DND-41 (cell line): ENCODE results near the gene ACBD5.

ENCODE experiments used
- ATAC-seq: fragments of 200-7000 bp; cut with Tn5 transposase; 3 replicates; pipeline ENCODE4 v1.9.1; 2021; ENCODE audit warnings: low read depth; ENCODE audit not compliant: insufficient read depth
- DNase-seq: peaks from one replicate; pipeline ENCODE4 v3.0.0-alpha.2; 2020
- H2AFZ ChIP-seq: 2 replicates; pipeline ENCODE4 v1.6.0; 2012; ENCODE audit warnings: low read depth, low read length
- H3K27ac ChIP-seq: 2 replicates; pipeline ENCODE4 v1.5.1; 2012; ENCODE audit warnings: low read length, inconsistent platforms
- H3K27me3 ChIP-seq: fragments of 200-600 bp; sonication (generic); 2 replicates; pipeline ENCODE4 v1.6.0; 2012; ENCODE audit warnings: low read length, mild to moderate bottlenecking, inconsistent platforms; ENCODE audit not compliant: insufficient read depth, poor library complexity
- H3K36me3 ChIP-seq: 2 replicates; pipeline ENCODE4 v1.5.1; 2012; ENCODE audit warnings: low read length, inconsistent platforms; ENCODE audit not compliant: insufficient read depth
- H3K4me1 ChIP-seq: 2 replicates; pipeline ENCODE4 v1.5.1; 2012; ENCODE audit warnings: mild to moderate bottlenecking, low read length; ENCODE audit not compliant: insufficient read depth
- H3K4me2 ChIP-seq: 2 replicates; pipeline ENCODE4 v1.6.0; 2012; ENCODE audit warnings: mild to moderate bottlenecking, moderate library complexity, low read length, inconsistent platforms; ENCODE audit not compliant: insufficient read depth
- H3K4me3 ChIP-seq, 2 experiments: fragments of 200-600 bp in 1 of 2; shearing (Covaris generic) in 1 of 2; 2 replicates each; pipeline ENCODE4 v1.5.1; 2012 to 2016; ENCODE audit warnings: inconsistent platforms in 2 of 2, low read length in 2 of 2, mild to moderate bottlenecking in 2 of 2, low read depth in 1 of 2, moderate library complexity in 1 of 2
- H3K79me2 ChIP-seq: 2 replicates; pipeline ENCODE4 v1.6.0; 2012; ENCODE audit warnings: low read length, inconsistent platforms; ENCODE audit not compliant: insufficient read depth
- H3K9ac ChIP-seq: 2 replicates; pipeline ENCODE4 v1.6.0; 2012; ENCODE audit warnings: low read depth, mild to moderate bottlenecking, inconsistent platforms, low read length, moderate library complexity
- H3K9me3 ChIP-seq: 2 replicates; pipeline ENCODE4 v1.5.1; 2012; ENCODE audit warnings: low read length, moderate library complexity, mild to moderate bottlenecking, inconsistent platforms; ENCODE audit not compliant: insufficient read depth, severe bottlenecking
- H4K20me1 ChIP-seq: 2 replicates; pipeline ENCODE4 v1.6.0; 2012; ENCODE audit warnings: low read length; ENCODE audit not compliant: insufficient read depth
- EZH2 ChIP-seq: IDR thresholded peaks from 3 replicates; pipeline ENCODE4 v1.6.1; 2012; ENCODE audit warnings: borderline replicate concordance, low read depth, mild to moderate bottlenecking, moderate library complexity, low read length, inconsistent platforms; ENCODE audit not compliant: severe bottlenecking
- TF ChIP-seq, protein P1 (sequence below): IDR thresholded peaks from 2 replicates; pipeline ENCODE4 v1.5.1; 2012; ENCODE audit warnings: borderline replicate concordance, low read length, moderate library complexity, mild to moderate bottlenecking; ENCODE audit not compliant: poor library complexity, severe bottlenecking; ENCODE audit errors: extremely low read depth

Gene ACBD5

DNA sequence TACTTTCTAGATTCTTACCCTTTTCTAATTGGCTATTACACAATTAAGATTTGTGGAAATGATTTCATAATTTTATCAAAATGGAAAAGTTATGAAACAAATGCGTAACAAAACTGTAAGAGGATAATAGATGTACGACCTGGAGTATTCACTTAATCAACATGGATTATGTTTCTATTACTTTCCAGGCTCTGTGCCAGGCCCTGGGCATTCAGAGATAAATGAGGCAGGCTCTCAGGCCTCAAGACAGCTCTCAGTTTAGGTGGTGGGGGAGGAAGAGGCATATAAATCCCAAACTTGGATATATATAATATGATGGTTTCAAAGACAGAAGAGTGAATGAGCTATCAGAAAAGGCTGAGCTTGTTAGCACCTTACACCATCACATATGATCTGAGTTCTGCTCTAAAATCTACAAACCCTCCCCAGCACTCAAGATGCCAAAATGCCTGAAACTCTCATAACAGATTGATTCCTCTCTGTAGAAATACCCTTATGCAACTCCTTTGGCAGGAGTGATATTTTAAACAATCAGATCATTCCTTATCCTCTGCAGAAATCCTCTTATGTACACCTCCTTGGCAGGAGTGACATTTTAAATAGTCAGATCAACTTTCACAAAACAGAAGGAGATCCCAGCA, 42.5 kb downstream of the ACBD5 start:
- H3K9me3 ChIP-seq: no peaks in the 10 kb centered on the region
- H3K36me3 ChIP-seq: peaks cover 46% of the 10 kb centered on the region
- no peak overlapping the region for H3K4me2 ChIP-seq
- H3K79me2 ChIP-seq: no peaks in the 10 kb centered on the region
- TF ChIP-seq EZH2: no peak
- TF ChIP-seq, protein P1, sequence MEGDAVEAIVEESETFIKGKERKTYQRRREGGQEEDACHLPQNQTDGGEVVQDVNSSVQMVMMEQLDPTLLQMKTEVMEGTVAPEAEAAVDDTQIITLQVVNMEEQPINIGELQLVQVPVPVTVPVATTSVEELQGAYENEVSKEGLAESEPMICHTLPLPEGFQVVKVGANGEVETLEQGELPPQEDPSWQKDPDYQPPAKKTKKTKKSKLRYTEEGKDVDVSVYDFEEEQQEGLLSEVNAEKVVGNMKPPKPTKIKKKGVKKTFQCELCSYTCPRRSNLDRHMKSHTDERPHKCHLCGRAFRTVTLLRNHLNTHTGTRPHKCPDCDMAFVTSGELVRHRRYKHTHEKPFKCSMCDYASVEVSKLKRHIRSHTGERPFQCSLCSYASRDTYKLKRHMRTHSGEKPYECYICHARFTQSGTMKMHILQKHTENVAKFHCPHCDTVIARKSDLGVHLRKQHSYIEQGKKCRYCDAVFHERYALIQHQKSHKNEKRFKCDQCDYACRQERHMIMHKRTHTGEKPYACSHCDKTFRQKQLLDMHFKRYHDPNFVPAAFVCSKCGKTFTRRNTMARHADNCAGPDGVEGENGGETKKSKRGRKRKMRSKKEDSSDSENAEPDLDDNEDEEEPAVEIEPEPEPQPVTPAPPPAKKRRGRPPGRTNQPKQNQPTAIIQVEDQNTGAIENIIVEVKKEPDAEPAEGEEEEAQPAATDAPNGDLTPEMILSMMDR: no peak
- no peaks in the 10 kb centered on the region for H3K27me3 ChIP-seq
- H3K9ac ChIP-seq: no peak overlapping the region
- H3K27ac ChIP-seq: no peak overlapping the region
- H4K20me1 ChIP-seq: no peaks in the 10 kb centered on the region
- no peak overlapping the region for H3K4me3 ChIP-seq
- H3K4me1 ChIP-seq: no peaks in the 10 kb centered on the region
- ATAC-seq (no peak), DNase-seq (no peak)
- no peak overlapping the region for H2AFZ ChIP-seq

DNA sequence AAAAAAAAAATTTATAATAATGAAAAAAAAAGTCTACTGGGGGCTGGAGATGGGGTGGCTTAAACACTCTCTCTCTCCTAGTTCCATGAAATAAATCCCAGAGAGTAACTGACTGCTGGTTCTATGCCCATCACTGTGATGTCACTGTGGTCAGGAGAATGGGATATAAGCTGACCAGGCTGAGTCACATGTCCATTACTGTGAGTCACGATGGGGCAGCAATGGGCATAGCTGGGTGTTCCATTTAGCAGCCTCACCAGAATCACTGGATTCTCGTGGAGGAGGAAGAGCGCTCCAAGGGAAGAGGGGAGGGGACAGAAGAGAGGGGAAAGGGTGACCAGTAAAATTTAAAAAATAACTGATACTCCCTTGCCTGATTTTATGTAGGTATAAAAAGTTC, 48.3 kb downstream of the ACBD5 start:
- H3K79me2 ChIP-seq: no peaks in the 10 kb centered on the region
- no peak for ATAC-seq
- H4K20me1 ChIP-seq: no peaks in the 10 kb centered on the region
- no peak for DNase-seq
- no peak overlapping the region for H3K4me2 ChIP-seq
- H3K4me3 ChIP-seq: no peak overlapping the region
- H3K36me3 ChIP-seq: peaks cover 8% of the 10 kb centered on the region
- H3K9me3 ChIP-seq: no peaks in the 10 kb centered on the region
- H3K27me3 ChIP-seq: no peaks in the 10 kb centered on the region
- TF ChIP-seq, protein P1: no peak
- TF ChIP-seq EZH2: no peak
- no peaks in the 10 kb centered on the region for H3K4me1 ChIP-seq
- no peak overlapping the region for H3K27ac ChIP-seq
- no peak overlapping the region for H3K9ac ChIP-seq
- H2AFZ ChIP-seq: no peak overlapping the region

DNA sequence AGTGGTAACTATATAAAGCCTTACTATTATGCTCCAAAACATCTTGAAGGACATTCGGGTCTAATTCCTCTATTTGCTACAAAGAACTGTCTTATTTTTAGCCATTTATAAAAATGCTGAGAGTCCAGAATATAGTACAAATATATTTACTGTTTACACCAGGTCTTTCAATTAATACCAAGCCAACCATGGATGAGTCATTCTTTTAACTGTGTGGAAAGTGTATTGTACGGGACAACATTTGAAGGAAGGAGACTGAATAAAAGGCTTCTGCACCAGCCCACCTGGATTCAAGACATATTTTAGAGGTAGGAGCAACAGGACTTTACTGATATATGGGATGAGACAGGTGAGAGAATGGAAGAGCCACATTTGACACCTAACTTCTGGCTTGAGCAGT, 50.1 kb downstream of the ACBD5 start:
- H2AFZ ChIP-seq: no peak overlapping the region
- H3K9me3 ChIP-seq: no peaks in the 10 kb centered on the region
- H3K27ac ChIP-seq: no peak overlapping the region
- no peak overlapping the region for H3K4me2 ChIP-seq
- no peaks in the 10 kb centered on the region for H3K27me3 ChIP-seq
- H3K9ac ChIP-seq: no peak overlapping the region
- H3K4me3 ChIP-seq: no peak overlapping the region
- DNase-seq (no peak), ATAC-seq (no peak)
- no peaks in the 10 kb centered on the region for H3K4me1 ChIP-seq
- TF ChIP-seq EZH2: no peak
- TF ChIP-seq, protein P1: no peak
- H3K36me3 ChIP-seq: peaks cover 15% of the 10 kb centered on the region
- H3K79me2 ChIP-seq: no peaks in the 10 kb centered on the region
- H4K20me1 ChIP-seq: no peaks in the 10 kb centered on the region
